LNCaP clone FGC (cell line): ENCODE data around the gene HDAC9.

ENCODE experiments used
- DNase-seq: peaks from one replicate; pipeline ENCODE4 v3.0.0-alpha.2; 2011; ENCODE audit warnings: low read depth
- H3K4me3 ChIP-seq: 2 replicates; pipeline ENCODE4 v1.5.1; 2011; ENCODE audit warnings: mild to moderate bottlenecking, low read depth, low read length, control low read depth
- CTCF ChIP-seq: IDR thresholded peaks from 2 replicates; pipeline ENCODE4 v1.5.1; 2012; ENCODE audit warnings: mild to moderate bottlenecking; ENCODE audit not compliant: control insufficient read depth, insufficient read depth; ENCODE audit errors: extremely low read depth

The HDAC9 gene

GRCh38 chr7:18656362-18656761 lies 160.8 kb downstream of the HDAC9 start:
- H3K4me3 ChIP-seq = no peak overlapping the region
- no peak for TF ChIP-seq CTCF
- DNase-seq = no peak

- H3K4me3 ChIP-seq = no peak overlapping the region
- no peak for DNase-seq
- TF ChIP-seq CTCF = no peak
Measured at GRCh38 chr7:18659746-18660145, 164.2 kb downstream of the HDAC9 start.

GRCh38 chr7:18663321-18663720 lies 167.8 kb downstream of the HDAC9 start:
- no peak overlapping the region for H3K4me3 ChIP-seq
- DNase-seq = no peak
- TF ChIP-seq CTCF = no peak

GRCh38 chr7:18666107-18666728 lies 170.7 kb downstream of the HDAC9 start:
- peak; percentile 35 for DNase-seq
- TF ChIP-seq CTCF = peak; percentile 98
- H3K4me3 ChIP-seq = no peak overlapping the region

GRCh38 chr7:18667466-18667865 lies 171.9 kb downstream of the HDAC9 start:
- peak; percentile 55 for DNase-seq
- no peak for TF ChIP-seq CTCF
- peak overlapping the region; percentile 11; the same call in 1 of the 2 replicates for H3K4me3 ChIP-seq

GRCh38 chr7:18671176-18671575 lies 175.6 kb downstream of the HDAC9 start:
- no peak for TF ChIP-seq CTCF
- no peak overlapping the region for H3K4me3 ChIP-seq
- DNase-seq = no peak

- no peak for DNase-seq
- H3K4me3 ChIP-seq = no peak overlapping the region
- no peak for TF ChIP-seq CTCF
Measured at GRCh38 chr7:18675579-18675978, 180.0 kb downstream of the HDAC9 start.
